Endothelial cell of umbilical vein (primary cell): ENCODE data around the gene SAAL1.

Experiments used
- EZH2 ChIP-seq: IDR thresholded peaks from 2 replicates; pipeline ENCODE4 v1.6.1; 2012; ENCODE audit warnings: borderline replicate concordance, low read depth, mild to moderate bottlenecking, moderate library complexity, low read length, inconsistent platforms; ENCODE audit not compliant: severe bottlenecking
- FOS ChIP-seq: IDR thresholded peaks from 2 replicates; pipeline ENCODE4 v1.6.1; 2011; ENCODE audit warnings: mild to moderate bottlenecking, low read length, moderate library complexity, borderline replicate concordance; ENCODE audit not compliant: insufficient read depth
- MAX ChIP-seq: IDR thresholded peaks from 2 replicates; pipeline ENCODE4 v1.6.1; 2011; ENCODE audit not compliant: insufficient read depth, insufficient read length
- POLR2A ChIP-seq: IDR thresholded peaks from 2 replicates; pipeline ENCODE4 v1.6.1; 2012; ENCODE audit warnings: low read depth, mild to moderate bottlenecking, control low read depth, low read length
- POLR2AphosphoS5 ChIP-seq: IDR thresholded peaks from 2 replicates; pipeline ENCODE4 v1.6.1; 2012; ENCODE audit warnings: low read depth, mild to moderate bottlenecking, control low read depth, low read length, moderate library complexity; ENCODE audit not compliant: insufficient read depth
- TF ChIP-seq, protein P1 (sequence below), 2 donors: IDR thresholded peaks; 1 replicate in 1 of 2; 2 replicates in 1 of 2; pipeline ENCODE4 v1.5.1; 2011; ENCODE audit warnings: low read length in 2 of 2, mild to moderate bottlenecking in 2 of 2, moderate library complexity in 2 of 2, control low read depth in 1 of 2, inconsistent platforms in 1 of 2, low read depth in 1 of 2; ENCODE audit not compliant: insufficient read depth in 1 of 2; ENCODE audit errors: extremely low read depth in 1 of 2

DNA sequence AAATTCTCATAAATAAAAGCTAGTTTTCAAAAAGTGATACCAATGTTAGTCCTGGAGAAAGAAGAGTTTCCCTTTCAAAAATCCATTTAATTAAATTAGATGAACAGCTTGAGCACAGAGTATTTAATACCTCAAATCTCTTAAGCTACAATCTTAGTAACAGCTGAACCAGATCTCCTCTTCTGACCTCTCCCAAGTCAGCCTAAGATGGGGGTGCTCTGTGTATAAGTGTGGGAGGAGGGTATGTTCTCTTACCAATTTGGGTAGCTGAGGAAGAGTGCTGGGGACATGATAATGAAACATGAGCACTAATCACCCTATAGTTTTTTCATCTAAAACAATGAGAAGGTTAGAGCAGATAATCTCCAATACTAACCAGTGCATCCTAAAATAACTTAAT is 69.4 kb downstream of the SAAL1 start:
- TF ChIP-seq, protein P1, sequence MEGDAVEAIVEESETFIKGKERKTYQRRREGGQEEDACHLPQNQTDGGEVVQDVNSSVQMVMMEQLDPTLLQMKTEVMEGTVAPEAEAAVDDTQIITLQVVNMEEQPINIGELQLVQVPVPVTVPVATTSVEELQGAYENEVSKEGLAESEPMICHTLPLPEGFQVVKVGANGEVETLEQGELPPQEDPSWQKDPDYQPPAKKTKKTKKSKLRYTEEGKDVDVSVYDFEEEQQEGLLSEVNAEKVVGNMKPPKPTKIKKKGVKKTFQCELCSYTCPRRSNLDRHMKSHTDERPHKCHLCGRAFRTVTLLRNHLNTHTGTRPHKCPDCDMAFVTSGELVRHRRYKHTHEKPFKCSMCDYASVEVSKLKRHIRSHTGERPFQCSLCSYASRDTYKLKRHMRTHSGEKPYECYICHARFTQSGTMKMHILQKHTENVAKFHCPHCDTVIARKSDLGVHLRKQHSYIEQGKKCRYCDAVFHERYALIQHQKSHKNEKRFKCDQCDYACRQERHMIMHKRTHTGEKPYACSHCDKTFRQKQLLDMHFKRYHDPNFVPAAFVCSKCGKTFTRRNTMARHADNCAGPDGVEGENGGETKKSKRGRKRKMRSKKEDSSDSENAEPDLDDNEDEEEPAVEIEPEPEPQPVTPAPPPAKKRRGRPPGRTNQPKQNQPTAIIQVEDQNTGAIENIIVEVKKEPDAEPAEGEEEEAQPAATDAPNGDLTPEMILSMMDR (IDR thresholded peaks at IDR 0.05; ENCODE audit: extremely low read depth in 1 of 2, insufficient read depth in 1 of 2, low read depth in 1 of 2, low read length in 2 of 2) = no peak
- TF ChIP-seq MAX (no peak), FOS (no peak), POLR2A (no peak), EZH2 (no peak), POLR2AphosphoS5 (no peak)
